ENCODE results near the gene CEP128.

Gene CEP128

GRCh38 chr14:80868260-80868659, 73.3 kb downstream of the CEP128 start:
- no peak for DNase-seq

- no peak for DNase-seq
These were observed 73.7 kb downstream of the CEP128 start for GRCh38 chr14:80867798-80868197.

- no peak for DNase-seq
These were observed 74.4 kb downstream of the CEP128 start for GRCh38 chr14:80867091-80867490.

- DNase-seq = no peak
These were observed 76.0 kb downstream of the CEP128 start for GRCh38 chr14:80865565-80865964.

- DNase-seq = no peak
These were observed 78.6 kb downstream of the CEP128 start for GRCh38 chr14:80862983-80863382.

- DNase-seq = no peak
These were observed 79.0 kb downstream of the CEP128 start for GRCh38 chr14:80862541-80862940.

GRCh38 chr14:80850197-80850814, 91.2 kb downstream of the CEP128 start:
- DNase-seq = no peak

- no peak for DNase-seq
These were observed 94.5 kb downstream of the CEP128 start for GRCh38 chr14:80847070-80847469.

- no peak for DNase-seq
These were observed 95.7 kb downstream of the CEP128 start for GRCh38 chr14:80845856-80846255.

GRCh38 chr14:80844872-80845271, 96.7 kb downstream of the CEP128 start:
- DNase-seq = no peak

GRCh38 chr14:80839743-80840142, 101.8 kb downstream of the CEP128 start:
- DNase-seq = no peak

GRCh38 chr14:80809663-80810062, 131.9 kb downstream of the CEP128 start:
- no peak for DNase-seq

GRCh38 chr14:80805136-80805535, 136.4 kb downstream of the CEP128 start:
- no peak for DNase-seq

GRCh38 chr14:80798878-80799277, 142.7 kb downstream of the CEP128 start:
- DNase-seq = no peak

GRCh38 chr14:80798211-80798610, 143.3 kb downstream of the CEP128 start:
- no peak for DNase-seq

- DNase-seq = no peak
These were observed 148.8 kb downstream of the CEP128 start for GRCh38 chr14:80792771-80793170.

- DNase-seq = no peak
These were observed 153.7 kb downstream of the CEP128 start for GRCh38 chr14:80787876-80788275.

GRCh38 chr14:80784820-80785219, 156.7 kb downstream of the CEP128 start:
- no peak for DNase-seq

GRCh38 chr14:80781972-80782367, 159.6 kb downstream of the CEP128 start:
- DNase-seq = no peak

- DNase-seq = no peak
These were observed 161.0 kb downstream of the CEP128 start for GRCh38 chr14:80780500-80780899.

GRCh38 chr14:80776657-80777056, 164.9 kb downstream of the CEP128 start:
- no peak for DNase-seq

GRCh38 chr14:80776186-80776585, 165.4 kb downstream of the CEP128 start:
- DNase-seq = no peak

- no peak for DNase-seq
These were observed 169.0 kb downstream of the CEP128 start for GRCh38 chr14:80772504-80772903.

GRCh38 chr14:80771201-80771600, 170.3 kb downstream of the CEP128 start:
- no peak for DNase-seq

GRCh38 chr14:80770114-80770908, 171.2 kb downstream of the CEP128 start:
- DNase-seq = no peak
